Natural killer cell (primary cell): ENCODE measurements around the gene FAM83E. TPM values are rescaled to one million over a fixed set of nuclear protein-coding genes. Genes with fewer than 3 reads are reported as not detected.

ENCODE experiments used
- ATAC-seq, 3 donors: fragments of 150-1000 bp in 2 of 3; fragments of 200-7000 bp in 1 of 3; cut with Tn5 transposase; 1 replicate in 1 of 3; 2 replicates in 2 of 3; pipeline ENCODE4 v1.10.0; 2021; ENCODE audit warnings: mild to moderate bottlenecking in 2 of 3, moderate library complexity in 2 of 3
- DNase-seq, 2 donors: peaks; one replicate each; pipeline versions ENCODE4 v3.0.0 to v3.0.0-alpha.2; 2013 to 2021; ENCODE audit warnings: mixed read lengths in 1 of 2
- H3K27ac ChIP-seq: one replicate; pipeline ENCODE4 v1.5.1; 2013; ENCODE audit warnings: mild to moderate bottlenecking, low read length
- H3K27me3 ChIP-seq: one replicate; pipeline ENCODE4 v1.6.1; 2013; ENCODE audit warnings: low read length; ENCODE audit not compliant: control insufficient read depth, insufficient read depth
- H3K36me3 ChIP-seq: one replicate; pipeline ENCODE4 v1.6.1; 2013; ENCODE audit warnings: low read length; ENCODE audit not compliant: control insufficient read depth, insufficient read depth
- H3K4me1 ChIP-seq: one replicate; pipeline ENCODE4 v1.6.1; 2013; ENCODE audit warnings: low read length; ENCODE audit not compliant: control insufficient read depth, insufficient read depth
- H3K4me3 ChIP-seq: one replicate; pipeline ENCODE4 v1.5.1; 2013; ENCODE audit warnings: low read length
- H3K9me3 ChIP-seq: one replicate; pipeline ENCODE4 v1.6.1; 2013; ENCODE audit warnings: low read length; ENCODE audit not compliant: control insufficient read depth, insufficient read depth
- H3K27ac Mint-ChIP-seq, 2 donors: one replicate each; pipeline ENCODE4 v1.8.0; 2022; ENCODE audit warnings: mild to moderate bottlenecking in 2 of 2, mixed read lengths in 2 of 2, moderate library complexity in 1 of 2
- H3K27me3 Mint-ChIP-seq, 2 donors: one replicate each; pipeline ENCODE4 v1.8.0; 2022; ENCODE audit warnings: low read depth in 2 of 2, mixed read lengths in 2 of 2
- H3K36me3 Mint-ChIP-seq: one replicate; pipeline ENCODE4 v1.8.0; 2022; ENCODE audit warnings: mixed read lengths
- H3K4me1 Mint-ChIP-seq, 2 donors: one replicate each; pipeline ENCODE4 v1.8.0; 2022; ENCODE audit warnings: mixed read lengths in 2 of 2
- H3K4me3 Mint-ChIP-seq: one replicate; pipeline ENCODE4 v1.8.0; 2022; ENCODE audit warnings: mild to moderate bottlenecking, moderate library complexity, mixed read lengths
- H3K9me3 Mint-ChIP-seq, 2 donors: one replicate each; pipeline ENCODE4 v1.8.0; 2022; ENCODE audit warnings: mixed read lengths in 2 of 2
- WGBS: methylation state at CpG from one replicate; pipeline ENCODE4 v1.1.7; 2013; ENCODE audit warnings: missing lambda C conversion rate; ENCODE audit not compliant: insufficient coverage; 5-methylcytosine and 5-hydroxymethylcytosine counted together
- intact Hi-C: fragments of 100-400 bp; cut with micrococcal nuclease; formaldehyde crosslinking; loops from one replicate; pipeline ENCODE4 v1.14.2; 2022
- total RNA-seq, 4 donors: library from RNA; stranded (reverse); fragments of 120-200 nt in 1 of 4; gene quantifications; one replicate each; pipeline versions ENCODE4 v1.2.3 to v1.2.4, GENCODE V29; 2013 to 2022
- TF ChIP-seq, protein P1 (sequence below): fragments of 200-600 bp; IDR thresholded peaks from one replicate; pipeline ENCODE4 v1.8.0; 2022; ENCODE audit warnings: antibody characterized with exemption

Gene FAM83E
- total RNA-seq, 3 donors from 2014 or later (not counting 1 experiment from before 2014, with no cell fraction given): 0.70 to 1.3 (median 1.1) TPM

DNA sequence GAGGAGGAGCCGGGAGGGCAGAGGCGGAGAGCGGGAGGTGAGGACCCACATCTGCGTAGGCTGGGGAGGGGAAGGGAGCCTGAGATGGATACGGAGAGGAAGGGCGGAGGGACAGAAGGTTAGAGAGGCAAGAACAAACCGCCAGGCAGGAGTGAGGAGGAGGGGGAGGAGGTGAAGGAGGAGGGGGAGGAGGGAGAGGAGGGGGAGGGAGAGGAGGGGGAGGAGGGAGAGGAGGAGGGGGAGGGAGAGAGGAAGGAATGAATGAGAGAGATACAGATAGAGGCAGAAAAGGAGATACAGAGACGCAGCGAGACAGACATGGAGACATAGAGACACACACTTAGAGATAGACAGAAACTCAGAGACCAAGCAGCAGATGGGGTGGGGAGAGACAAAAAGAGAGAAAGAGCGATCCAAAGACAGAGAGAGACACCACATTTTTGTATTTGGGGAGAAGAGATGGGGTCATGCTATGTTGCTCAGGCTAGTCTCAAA lies 31.9 kb upstream of the FAM83E start:
- intact Hi-C loops: loop anchor here (1.0 to 10.0 kb wide), 6 partner anchors 8 to 318 kb away; partner anchors contain the start of gene FTL
- Mint-ChIP-seq H3K27ac (peak overlapping the region; percentile 89 to 95), H3K4me3 (peak overlapping the region; percentile 57), H3K36me3 (no peaks in the 10 kb centered on the region), H3K4me1 (peaks cover 22 to 36% of the 10 kb centered on the region in 2 donors), H3K9me3 (no peaks in the 10 kb centered on the region), H3K27me3 (peaks cover 0 to 3% of the 10 kb centered on the region in 2 donors)
- H3K4me3 ChIP-seq: peak overlapping the region; percentile 79
- H3K27me3 ChIP-seq: no peaks in the 10 kb centered on the region
- no peak for ATAC-seq
- peak overlapping the region; percentile 93 for H3K27ac ChIP-seq
- no peaks in the 10 kb centered on the region for H3K36me3 ChIP-seq
- H3K4me1 ChIP-seq: peaks cover 51% of the 10 kb centered on the region
- TF ChIP-seq, protein P1, sequence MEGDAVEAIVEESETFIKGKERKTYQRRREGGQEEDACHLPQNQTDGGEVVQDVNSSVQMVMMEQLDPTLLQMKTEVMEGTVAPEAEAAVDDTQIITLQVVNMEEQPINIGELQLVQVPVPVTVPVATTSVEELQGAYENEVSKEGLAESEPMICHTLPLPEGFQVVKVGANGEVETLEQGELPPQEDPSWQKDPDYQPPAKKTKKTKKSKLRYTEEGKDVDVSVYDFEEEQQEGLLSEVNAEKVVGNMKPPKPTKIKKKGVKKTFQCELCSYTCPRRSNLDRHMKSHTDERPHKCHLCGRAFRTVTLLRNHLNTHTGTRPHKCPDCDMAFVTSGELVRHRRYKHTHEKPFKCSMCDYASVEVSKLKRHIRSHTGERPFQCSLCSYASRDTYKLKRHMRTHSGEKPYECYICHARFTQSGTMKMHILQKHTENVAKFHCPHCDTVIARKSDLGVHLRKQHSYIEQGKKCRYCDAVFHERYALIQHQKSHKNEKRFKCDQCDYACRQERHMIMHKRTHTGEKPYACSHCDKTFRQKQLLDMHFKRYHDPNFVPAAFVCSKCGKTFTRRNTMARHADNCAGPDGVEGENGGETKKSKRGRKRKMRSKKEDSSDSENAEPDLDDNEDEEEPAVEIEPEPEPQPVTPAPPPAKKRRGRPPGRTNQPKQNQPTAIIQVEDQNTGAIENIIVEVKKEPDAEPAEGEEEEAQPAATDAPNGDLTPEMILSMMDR: no peak
- H3K9me3 ChIP-seq: no peaks in the 10 kb centered on the region
- WGBS: 12% methylated on average over 8 of the region's 10 CpGs
- no peak for DNase-seq

DNA sequence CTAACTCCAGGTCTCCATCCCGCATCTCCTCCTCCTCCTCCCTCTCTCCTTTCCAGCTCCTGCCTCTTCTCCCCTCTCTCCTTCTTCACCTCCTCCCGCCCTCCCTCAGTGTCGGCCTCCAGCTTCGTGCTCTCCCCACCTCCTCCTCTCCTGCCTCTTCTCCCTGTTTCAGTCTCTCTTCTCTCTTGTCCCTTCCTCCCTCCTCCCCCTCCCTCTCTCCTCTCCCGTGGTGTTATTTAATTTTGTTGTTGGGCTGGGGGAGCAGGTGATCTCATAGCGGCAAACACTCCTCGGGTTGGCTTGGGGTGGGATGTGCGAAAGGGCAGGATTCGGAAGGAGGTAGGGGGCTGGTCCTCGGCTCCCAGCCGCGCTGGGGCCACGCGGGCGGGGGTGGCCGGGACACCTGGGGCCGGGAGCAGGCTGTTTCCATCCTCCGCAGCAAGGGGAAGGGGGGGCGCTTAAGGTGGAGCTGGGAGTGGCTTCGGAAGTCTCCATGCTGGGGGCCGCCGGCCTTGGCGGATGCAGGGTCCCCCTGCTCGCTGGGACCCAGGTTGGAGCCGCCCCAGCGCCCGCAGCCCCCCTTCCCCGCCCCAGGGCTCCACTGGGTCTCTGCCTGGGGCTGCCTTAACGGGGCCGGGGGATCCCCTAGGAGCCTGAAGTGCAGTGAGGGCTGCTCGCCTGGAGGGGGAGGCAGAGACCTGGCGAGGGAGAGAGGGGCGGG lies 31.3 kb upstream of the FAM83E start, which contains the start of gene CA11:
CA11 (minus strand) TSS at position 187 of the 721 bp plus-strand sequence. CDS start 555 bp downstream, outside the sequence.
- Histone ChIP-seq H3K4me3 (peak within 1 kb of the TSS; percentile 79), H3K9me3 (no peaks in the 10 kb centered on the region), H3K27ac (peak within 1 kb of the TSS; percentile 93), H3K36me3 (no peaks in the 10 kb centered on the region), H3K27me3 (no peaks in the 10 kb centered on the region), H3K4me1 (peaks cover 51% of the 10 kb centered on the region)
- intact Hi-C loops: loop anchor here (1.0 to 10.0 kb wide), 6 partner anchors 8 to 319 kb away; partner anchors contain the start of gene FTL
- under 1% methylated on average over 32 of the region's 33 CpGs for WGBS
- DNase-seq (peak; percentile 88 to 96), ATAC-seq (peak; percentile 85 to 95 (median 88))
- H3K4me3 Mint-ChIP-seq: peak within 1 kb of the TSS; percentile 92
- H3K9me3 Mint-ChIP-seq: no peaks in the 10 kb centered on the region
- peak within 1 kb of the TSS; percentile 89 to 95 for H3K27ac Mint-ChIP-seq
- no peaks in the 10 kb centered on the region for H3K36me3 Mint-ChIP-seq
- peaks cover 0 to 3% of the 10 kb centered on the region in 2 donors for H3K27me3 Mint-ChIP-seq
- H3K4me1 Mint-ChIP-seq: peaks cover 22 to 36% of the 10 kb centered on the region in 2 donors
- TF ChIP-seq, protein P1: peak; percentile 75

DNA sequence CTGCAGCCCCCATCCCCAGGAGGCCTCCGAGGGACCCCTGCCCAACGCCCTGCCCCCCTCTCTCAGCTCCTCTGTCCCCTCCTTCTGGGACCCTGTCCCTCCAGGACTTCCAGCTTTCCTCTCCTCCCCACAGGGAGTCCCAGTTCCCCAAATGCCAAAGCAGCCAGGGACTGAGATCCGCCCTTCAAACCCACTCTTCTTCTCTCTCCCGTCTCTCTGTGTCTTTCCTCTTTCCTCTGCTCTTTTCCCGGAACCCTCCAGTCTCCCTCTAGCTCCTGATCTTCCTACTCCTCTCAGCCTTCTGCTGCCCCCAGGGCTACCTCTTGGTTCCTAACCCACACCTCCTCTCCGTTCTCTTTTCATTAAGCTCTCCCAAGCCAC lies 30.7 kb upstream of the FAM83E start:
- intact Hi-C loops: loop anchor here (5.0 to 10.0 kb wide), 2 partner anchors 92 to 319 kb away; partner anchors contain the start of gene FTL
- Mint-ChIP-seq H3K9me3 (no peaks in the 10 kb centered on the region), H3K4me1 (peaks cover 22 to 36% of the 10 kb centered on the region in 2 donors), H3K36me3 (no peaks in the 10 kb centered on the region), H3K27me3 (peaks cover 0 to 3% of the 10 kb centered on the region in 2 donors), H3K4me3 (peak overlapping the region; percentile 92), H3K27ac (peak overlapping the region; percentile 89 to 95)
- peak overlapping the region; percentile 93 for H3K27ac ChIP-seq
- H3K9me3 ChIP-seq: no peaks in the 10 kb centered on the region
- DNase-seq (peak in 1 of 2 donors; percentile 46), ATAC-seq (no peak)
- WGBS: 2% methylated on average over 6 of the region's 6 CpGs
- H3K27me3 ChIP-seq: no peaks in the 10 kb centered on the region
- H3K4me1 ChIP-seq: peaks cover 51% of the 10 kb centered on the region
- H3K4me3 ChIP-seq: peak overlapping the region; percentile 79
- no peaks in the 10 kb centered on the region for H3K36me3 ChIP-seq
- TF ChIP-seq, protein P1: no peak
